Stimulated activated CD4-positive, alpha-beta T cell treated with anti-CD3 and anti-CD28 coated beads, Interleukin-2, amount 100 ng/mL, for 4 hours (primary cell): ENCODE data around the gene PAXX.

Source experiments
- DNase-seq: peaks from one replicate; pipeline ENCODE4 v3.0.0-alpha.2; 2020; ENCODE audit warnings: low read depth

The PAXX gene

DNA sequence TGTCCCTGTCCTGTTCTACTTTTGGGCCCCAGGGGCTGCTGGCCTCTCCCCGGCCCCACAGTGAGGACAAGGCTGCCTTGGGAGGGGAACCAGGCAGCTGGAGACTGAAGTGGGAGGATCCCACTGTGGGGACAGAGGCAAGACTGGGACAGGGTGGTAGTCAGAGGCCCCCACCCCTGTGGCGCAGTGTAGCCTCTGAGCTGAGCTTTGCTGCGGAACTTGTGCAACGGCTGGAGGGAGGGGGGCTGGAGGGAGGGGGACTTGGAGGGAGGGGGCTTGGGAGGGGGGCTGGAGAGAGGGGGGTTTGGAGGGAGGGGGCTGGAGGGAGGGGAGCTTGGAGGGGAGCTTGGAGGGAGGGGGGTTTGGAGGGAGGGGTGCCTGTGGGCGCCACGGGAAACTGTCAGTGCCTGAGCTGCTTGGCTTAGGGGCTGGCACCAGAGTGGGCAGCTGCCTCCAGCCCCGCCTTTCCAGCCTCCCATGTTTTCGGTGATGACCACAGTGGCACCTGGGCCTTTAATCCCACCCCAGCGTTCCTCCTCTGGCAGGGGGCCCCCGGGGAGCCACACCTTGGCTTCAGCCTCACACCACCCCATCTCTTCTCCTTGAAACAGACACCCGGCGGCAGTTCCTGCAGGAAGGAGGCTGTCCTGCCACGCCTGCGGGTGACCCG, 42.0 kb downstream of the PAXX start:
- no peak for DNase-seq

DNA sequence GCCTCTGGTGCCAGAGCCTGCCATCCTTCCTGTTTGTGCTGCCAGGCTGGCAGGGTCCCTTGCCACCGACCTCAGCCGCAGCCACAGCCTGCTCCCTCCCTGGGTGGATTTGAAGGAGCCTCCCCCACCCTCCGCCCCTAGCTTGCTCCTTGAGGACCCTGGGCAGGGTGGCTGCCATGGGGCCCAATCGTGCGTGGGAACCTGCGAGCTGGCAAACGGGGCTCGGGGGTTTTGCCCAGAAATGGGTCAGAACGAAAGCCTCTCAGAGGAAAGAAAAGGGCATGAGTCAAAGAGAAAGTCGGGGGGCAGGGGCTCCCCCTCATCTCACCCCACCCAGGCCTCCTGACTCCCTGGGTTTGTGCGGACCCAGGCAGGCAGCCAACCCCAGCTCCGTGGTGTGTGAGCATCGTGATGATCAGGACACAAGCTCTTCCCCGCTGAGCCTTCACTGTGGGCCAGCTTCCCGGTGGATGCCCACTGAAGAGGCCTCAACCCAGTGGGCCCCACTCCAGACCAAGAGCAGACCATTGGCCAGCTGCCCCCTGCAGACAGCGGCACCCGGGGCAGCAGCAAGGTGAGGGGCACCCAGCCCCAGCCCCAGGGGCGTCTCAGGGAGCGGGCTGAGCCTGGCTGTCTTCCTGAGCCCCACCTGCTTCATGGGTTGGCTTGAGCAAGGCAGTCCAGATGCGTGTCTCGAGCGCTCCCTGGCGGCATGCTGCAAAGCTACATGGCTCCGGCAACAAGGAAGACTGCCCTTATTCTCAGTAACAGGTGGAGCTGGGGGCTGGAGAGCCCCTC, 42.7 kb downstream of the PAXX start:
- peak; percentile 77 for DNase-seq

- DNase-seq: no peak
These were observed 43.2 kb downstream of the PAXX start for GRCh38 chr9:137035507-137035834.

DNA sequence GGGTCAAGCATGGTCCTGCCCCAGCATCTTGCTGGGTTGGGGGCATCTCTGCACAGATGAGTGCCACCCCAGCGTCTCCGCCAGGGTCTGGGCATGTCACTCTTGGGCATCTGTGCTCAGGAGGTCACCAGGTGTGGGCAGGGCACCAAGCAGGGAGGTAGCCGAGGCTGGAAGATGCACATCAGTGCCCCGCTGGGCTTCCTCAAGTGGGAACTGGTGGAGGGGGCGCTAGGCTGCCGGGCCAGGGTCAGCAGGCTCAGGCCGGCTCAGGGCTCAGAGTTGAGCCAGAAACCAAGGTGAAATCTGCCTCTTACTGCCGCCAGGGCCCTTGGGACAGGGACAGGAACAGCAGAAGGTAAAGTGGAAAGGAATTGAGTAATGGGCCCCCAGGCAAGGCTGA, 43.7 kb downstream of the PAXX start:
- DNase-seq: no peak

DNA sequence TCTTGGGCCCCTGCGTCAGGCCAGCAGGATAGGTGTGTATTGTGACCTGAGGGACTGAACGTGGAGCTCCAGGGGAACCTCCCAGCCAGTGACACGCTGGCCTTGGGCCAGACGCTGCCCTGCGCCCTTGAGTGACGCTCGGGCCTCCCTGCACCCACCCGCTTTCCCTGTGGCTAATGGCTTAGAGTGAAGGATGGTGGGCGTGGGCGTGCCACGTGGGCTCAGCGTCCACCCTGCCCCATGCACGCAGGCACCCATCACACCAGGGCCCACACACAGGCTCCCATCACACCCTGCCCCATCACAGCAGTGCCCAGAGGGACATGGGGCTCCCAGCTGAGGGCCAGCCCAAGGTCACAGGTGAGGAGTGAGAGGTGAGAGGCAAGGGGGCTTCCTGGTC, 44.8 kb downstream of the PAXX start:
- DNase-seq: no peak

DNA sequence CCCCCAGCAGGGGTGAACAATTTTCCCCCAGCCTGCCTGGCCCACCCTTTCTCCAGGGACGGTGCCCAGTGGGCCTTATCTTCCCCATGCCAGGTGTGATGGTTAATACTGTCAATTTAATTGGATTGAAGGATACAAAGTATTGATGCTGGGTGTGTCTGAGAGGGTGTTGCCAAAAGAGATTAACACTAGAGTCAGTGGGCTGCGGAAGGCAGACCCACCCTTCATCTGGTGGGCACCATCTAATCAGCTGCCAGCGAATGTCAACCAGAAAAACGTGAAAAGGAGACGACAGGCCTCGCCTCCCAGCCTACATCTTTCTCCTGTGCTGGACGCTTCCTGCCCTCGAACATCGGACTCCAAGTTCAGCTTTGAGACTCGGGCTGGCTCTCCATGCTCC, 45.3 kb downstream of the PAXX start:
- DNase-seq: no peak

DNA sequence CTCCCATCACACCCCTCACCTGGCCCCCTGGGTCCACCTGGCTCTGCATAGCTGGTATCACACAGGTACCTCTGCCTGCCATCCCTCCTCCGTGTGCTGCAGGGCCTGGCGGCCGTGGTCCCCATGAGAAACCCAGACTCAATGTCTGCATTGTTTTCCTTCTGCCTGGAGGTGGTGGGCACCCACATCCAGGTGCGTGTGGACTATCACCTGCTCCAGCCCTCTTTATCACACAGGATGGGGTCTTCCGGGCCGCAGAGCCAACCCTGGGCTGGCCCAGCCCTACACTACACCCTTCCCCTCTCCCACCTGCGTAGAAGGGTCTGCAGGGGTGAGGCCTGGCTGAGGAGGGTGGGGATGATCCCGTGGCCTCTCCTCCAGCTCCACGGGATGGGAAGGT, 46.7 kb downstream of the PAXX start:
- DNase-seq: no peak

GRCh38 chr9:137039611-137040366, 47.6 kb downstream of the PAXX start:
- no peak for DNase-seq

DNA sequence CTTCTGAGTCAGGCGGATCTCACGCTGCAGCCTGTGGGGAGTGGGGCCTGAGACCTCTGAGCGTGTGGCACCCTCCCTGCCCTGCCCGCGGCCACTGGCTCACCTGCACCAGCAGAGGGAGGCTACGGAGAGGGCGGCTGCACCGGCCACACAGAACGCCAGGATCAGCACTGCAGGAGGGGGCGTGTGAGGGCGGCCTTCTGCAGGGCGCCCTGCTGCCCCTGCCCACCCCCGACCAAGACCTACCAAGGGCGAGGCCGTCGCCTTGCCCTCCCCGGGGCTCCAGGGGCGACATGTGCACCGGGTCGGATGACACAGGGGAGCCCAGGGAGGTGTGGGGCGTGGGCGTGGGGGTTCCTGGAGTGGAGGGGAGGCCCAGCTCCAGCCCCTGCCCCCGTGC, 48.3 kb downstream of the PAXX start:
- no peak for DNase-seq

GRCh38 chr9:137041124-137041523, 48.9 kb downstream of the PAXX start:
- no peak for DNase-seq

- no peak for DNase-seq
These were observed 50.8 kb downstream of the PAXX start for GRCh38 chr9:137042751-137043727.
